Measurements from ENCODE around the gene HNRNPK.

GRCh38 chr9:83992407-83992806 lies 12.4 kb upstream of the HNRNPK start:
- no peak for TF ChIP-seq POLR2A (IDR thresholded peaks at IDR 0.05)
- peak in 3 of 4 donors; percentile 9 to 42 (median 28) for TF ChIP-seq CTCF (IDR thresholded peaks at IDR 0.05)

Data from right lobe of liver (tissue), 4 donors.